ENCODE measurements around the gene RALGAPB.

- TF ChIP-seq CTCF (IDR thresholded peaks at IDR 0.05 in 2 of 3, conservative IDR thresholded peaks at IDR 0.05 in 1 of 3; ENCODE audit: borderline replicate concordance in 1 of 3, insufficient read depth in 1 of 3, low read depth in 2 of 3, low read length in 2 of 3) (no peak), POLR2AphosphoS5 (IDR thresholded peaks at IDR 0.05; ENCODE audit: low read depth, low read length) (no peak), EZH2phosphoT487 (IDR thresholded peaks at IDR 0.05; ENCODE audit: borderline replicate concordance) (no peak)
Observed at GRCh38 chr20:38586181-38586525, 113.5 kb downstream of the RALGAPB start.

All from HCT116 (cell line).